H1 (cell line): ENCODE data around the gene PDF. TPM values are rescaled to one million over a fixed set of nuclear protein-coding genes. Genes with fewer than 3 reads are reported as not detected.

Source experiments
- CTCF ChIA-PET: fragments of 300-600 bp; sonication (Branson Sonifier 250); formaldehyde crosslinking; loops from one replicate; lab custom pipeline; 2021; ENCODE audit not compliant: partially characterized antibody; lab: Charles Lee
- POLR2A ChIA-PET: fragments of 300-600 bp; sonication (Branson Sonifier 250); formaldehyde crosslinking; loops from one replicate; lab custom pipeline; 2021; ENCODE audit warnings: inconsistent platforms; ENCODE audit not compliant: partially characterized antibody; lab: Charles Lee
- DNase-seq, 2 experiments: peaks; one replicate each; pipeline versions ENCODE4 v3.0.0 to v3.0.0-alpha.2; 2010 to 2022; ENCODE audit warnings: low spot score in 2 of 2, low read depth in 1 of 2, mixed read lengths in 1 of 2
- FAIRE-seq: peaks from 2 replicates; lab custom pipeline; 2011; peaks lifted over from hg19 to GRCh38; lab: Jason Lieb, UNC
- H2AFZ ChIP-seq: 2 replicates; pipeline ENCODE4 v1.8.1; 2012; ENCODE audit warnings: low read length, inconsistent platforms
- H2AK5ac ChIP-seq: 2 replicates; pipeline ENCODE4 v1.6.1; 2013; ENCODE audit warnings: low read depth, low read length
- H2BK120ac ChIP-seq: replicated peaks from 2 replicates; pipeline ENCODE3; 2013; ENCODE audit warnings: low read depth, low read length, inconsistent platforms
- H2BK12ac ChIP-seq: 2 replicates; pipeline ENCODE4 v1.6.1; 2013; ENCODE audit warnings: low read depth, low read length
- H2BK15ac ChIP-seq: 2 replicates; pipeline ENCODE4 v1.6.1; 2013; ENCODE audit warnings: low read length
- H2BK20ac ChIP-seq: 2 replicates; pipeline ENCODE4 v1.6.1; 2013; ENCODE audit warnings: low read length
- H2BK5ac ChIP-seq: 2 replicates; pipeline ENCODE4 v1.6.1; 2013; ENCODE audit warnings: low read depth, low read length
- H3K14ac ChIP-seq: 2 replicates; pipeline ENCODE4 v1.6.1; 2013; ENCODE audit warnings: inconsistent platforms; ENCODE audit not compliant: insufficient read length
- H3K18ac ChIP-seq: 2 replicates; pipeline ENCODE4 v1.6.1; 2013; ENCODE audit warnings: low read length; ENCODE audit errors: extremely low read depth
- H3K23ac ChIP-seq: 2 replicates; pipeline ENCODE4 v1.6.1; 2013; ENCODE audit warnings: inconsistent platforms; ENCODE audit not compliant: insufficient read length
- H3K23me2 ChIP-seq: 2 replicates; pipeline ENCODE4 v1.6.1; 2013; ENCODE audit warnings: low read depth, low read length
- H3K27ac ChIP-seq: 2 replicates; pipeline ENCODE4 v1.6.1; 2011; ENCODE audit warnings: low read depth, low read length, inconsistent platforms
- H3K27me3 ChIP-seq, 4 experiments: replicated peaks in 1 of 4; 1 replicate in 1 of 4; 2 replicates in 3 of 4; pipeline versions ENCODE4 v1.6.1 to v1.8.1; 2011 to 2013; ENCODE audit warnings: low read length in 3 of 4, mild to moderate bottlenecking in 3 of 4, inconsistent platforms in 2 of 4, mixed read lengths in 2 of 4, moderate library complexity in 1 of 4; ENCODE audit not compliant: control insufficient read depth in 3 of 4, insufficient read depth in 3 of 4; ENCODE audit errors: extremely low read depth in 1 of 4
- H3K36me3 ChIP-seq, 4 experiments: 2 replicates each; pipeline versions ENCODE4 v1.6.1 to v1.8.1; 2011 to 2013; ENCODE audit warnings: mild to moderate bottlenecking in 4 of 4, low read length in 3 of 4, moderate library complexity in 2 of 4, control low read depth in 1 of 4, inconsistent platforms in 1 of 4; ENCODE audit not compliant: insufficient read depth in 4 of 4, control insufficient read depth in 2 of 4
- H3K4ac ChIP-seq: replicated peaks from 2 replicates; pipeline ENCODE3; 2013; ENCODE audit warnings: low read length, low read depth, mixed read lengths, inconsistent platforms; ENCODE audit not compliant: insufficient read length
- H3K4me1 ChIP-seq, 4 experiments: replicated peaks in 1 of 4; 1 replicate in 1 of 4; 2 replicates in 3 of 4; pipeline versions ENCODE4 v1.6.1 to v1.8.1; 2011 to 2013; ENCODE audit warnings: low read length in 3 of 4, inconsistent platforms in 2 of 4, mixed read lengths in 1 of 4; ENCODE audit not compliant: insufficient read depth in 4 of 4, control insufficient read depth in 3 of 4
- H3K4me2 ChIP-seq, 2 experiments: 2 replicates each; pipeline versions ENCODE4 v1.6.1 to v1.8.1; 2011 to 2013; ENCODE audit warnings: low read depth in 2 of 2, low read length in 2 of 2, control low read depth in 1 of 2, inconsistent platforms in 1 of 2, mild to moderate bottlenecking in 1 of 2; ENCODE audit not compliant: insufficient read depth in 1 of 2
- H3K4me3 ChIP-seq, 4 experiments: fragments of 200-600, 300-600 bp in 1 of 4; sonication (generic), shearing (Covaris generic), sonication (Bioruptor Twin) in 1 of 4; 2 replicates each; pipeline versions ENCODE4 v1.5.1 to v1.8.1; 2011 to 2016; ENCODE audit warnings: low read length in 4 of 4, low read depth in 3 of 4, control low read depth in 2 of 4, inconsistent platforms in 2 of 4, mild to moderate bottlenecking in 2 of 4, mixed read lengths in 1 of 4, moderate library complexity in 1 of 4; ENCODE audit not compliant: insufficient read depth in 2 of 4; ENCODE audit errors: extremely low read depth in 1 of 4
- H3K56ac ChIP-seq: replicated peaks from 2 replicates; pipeline ENCODE3; 2013; ENCODE audit warnings: low read depth, mild to moderate bottlenecking, mixed read lengths, low read length, inconsistent platforms; ENCODE audit not compliant: insufficient read length
- H3K79me1 ChIP-seq: 2 replicates; pipeline ENCODE4 v1.6.1; 2013; ENCODE audit warnings: low read depth, low read length, control low read depth
- H3K79me2 ChIP-seq, 2 experiments: 2 replicates each; pipeline versions ENCODE4 v1.6.1 to v1.8.1; 2012 to 2013; ENCODE audit warnings: low read length in 2 of 2, mild to moderate bottlenecking in 2 of 2, inconsistent platforms in 1 of 2; ENCODE audit not compliant: insufficient read depth in 2 of 2, control insufficient read depth in 1 of 2
- H3K9ac ChIP-seq, 4 experiments: replicated peaks in 1 of 4; 1 replicate in 1 of 4; 2 replicates in 3 of 4; pipeline versions ENCODE4 v1.6.1 to v1.8.1; 2011 to 2013; ENCODE audit warnings: low read depth in 3 of 4, low read length in 3 of 4, control low read depth in 2 of 4, mild to moderate bottlenecking in 2 of 4, moderate library complexity in 2 of 4, inconsistent platforms in 1 of 4; ENCODE audit errors: extremely low read depth in 1 of 4
- H3K9me3 ChIP-seq, 2 experiments: 2 replicates each; pipeline versions ENCODE4 v1.6.1 to v1.8.1; 2012 to 2013; ENCODE audit warnings: mild to moderate bottlenecking in 2 of 2, moderate library complexity in 2 of 2, control low read depth in 1 of 2, inconsistent platforms in 1 of 2, low read depth in 1 of 2, low read length in 1 of 2, mixed read lengths in 1 of 2; ENCODE audit not compliant: insufficient read depth in 2 of 2
- H4K20me1 ChIP-seq, 2 experiments: replicated peaks in 1 of 2; 2 replicates each; pipeline versions ENCODE3 to v1.8.1; 2011 to 2013; ENCODE audit warnings: inconsistent platforms in 2 of 2, low read length in 2 of 2, mild to moderate bottlenecking in 1 of 2; ENCODE audit not compliant: insufficient read depth in 2 of 2, control insufficient read depth in 1 of 2
- H4K5ac ChIP-seq: 2 replicates; pipeline ENCODE4 v1.6.1; 2013; ENCODE audit warnings: low read length, low read depth, mixed read lengths, inconsistent platforms; ENCODE audit not compliant: insufficient read length
- H4K8ac ChIP-seq: 2 replicates; pipeline ENCODE4 v1.8.0; 2013; ENCODE audit warnings: mild to moderate bottlenecking, moderate library complexity, low read length, inconsistent platforms; ENCODE audit not compliant: insufficient read depth; ENCODE audit errors: extremely low read depth
- H4K91ac ChIP-seq: replicated peaks from 2 replicates; pipeline ENCODE3; 2013; ENCODE audit warnings: low read length, mixed read lengths, inconsistent platforms; ENCODE audit not compliant: insufficient read length
- ASH2L ChIP-seq: fragments of 200-600, 300-600 bp; sonication (generic); IDR thresholded peaks from one replicate; pipeline ENCODE4 v1.7.1; 2017; ENCODE audit warnings: low read length
- ATF2 ChIP-seq: IDR thresholded peaks from 2 replicates; pipeline ENCODE4 v1.6.1; 2012; ENCODE audit warnings: low read length, inconsistent platforms
- CEBPB ChIP-seq: IDR thresholded peaks from 2 replicates; pipeline ENCODE4 v1.6.1; 2012; ENCODE audit warnings: low read depth, low read length
- CHD2 ChIP-seq: IDR thresholded peaks from 2 replicates; pipeline ENCODE4 v1.6.1; 2012; ENCODE audit warnings: low read length, improper control_type of control experiment
- EGR1 ChIP-seq: IDR thresholded peaks from 2 replicates; pipeline ENCODE4 v1.6.1; 2011; ENCODE audit warnings: low read depth, low read length, borderline replicate concordance
- EP300 ChIP-seq, 2 experiments: IDR thresholded peaks; 1 replicate in 1 of 2; 2 replicates in 1 of 2; pipeline ENCODE4 v1.6.1; 2011 to 2012; ENCODE audit warnings: low read depth in 2 of 2, low read length in 2 of 2, mild to moderate bottlenecking in 2 of 2, borderline replicate concordance in 1 of 2, inconsistent platforms in 1 of 2, moderate library complexity in 1 of 2
- JUN ChIP-seq: IDR thresholded peaks from 2 replicates; pipeline ENCODE4 v1.6.1; 2011; ENCODE audit warnings: low read depth, mild to moderate bottlenecking, improper control_type of control experiment, low read length
- MAFK ChIP-seq: IDR thresholded peaks from 2 replicates; pipeline ENCODE4 v1.6.1; 2012; ENCODE audit warnings: low read depth, mild to moderate bottlenecking, improper control_type of control experiment, low read length
- NRF1 ChIP-seq: IDR thresholded peaks from 2 replicates; pipeline ENCODE4 v1.6.1; 2011; ENCODE audit warnings: mild to moderate bottlenecking, low read depth, low read length, improper control_type of control experiment
- POU5F1 ChIP-seq: IDR thresholded peaks from 2 replicates; pipeline ENCODE4 v1.6.1; 2011; ENCODE audit warnings: low read depth, mild to moderate bottlenecking, low read length, moderate library complexity
- RNF2 ChIP-seq: fragments of 200-900, 300-1000 bp; sonication (generic); IDR thresholded peaks from 2 replicates; pipeline ENCODE4 v1.7.1; 2016; ENCODE audit warnings: borderline replicate concordance, low read depth, mild to moderate bottlenecking, antibody characterized with exemption, low read length; ENCODE audit not compliant: poor library complexity, severe bottlenecking; ENCODE audit errors: missing control alignments
- SIRT6 ChIP-seq: IDR thresholded peaks from one replicate; pipeline ENCODE4 v1.7.1; 2012; ENCODE audit warnings: low read length, inconsistent platforms
- WGBS, 2 experiments: shearing (Covaris generic) in 1 of 2; methylation state at CpG; one replicate each; pipeline versions ENCODE4 v1.1.6 to v1.1.7; 2013 to 2015; ENCODE audit warnings: low lambda C conversion rate in 2 of 2, mixed read lengths in 2 of 2, inconsistent platforms in 1 of 2, low coverage in 1 of 2, missing lambda C conversion rate in 1 of 2; ENCODE audit not compliant: insufficient replicate concordance in 2 of 2, insufficient coverage in 1 of 2, insufficient read length in 1 of 2; ENCODE audit errors: extremely low coverage in 1 of 2, missing lambda C conversion rate in 1 of 2; 5-methylcytosine and 5-hydroxymethylcytosine counted together
- polyA plus RNA-seq, 7 experiments: library from polyadenylated mRNA; depleted of rRNA in 3 of 7; stranded (reverse) in 5 of 7; unstranded in 2 of 7; fragments of >200 nt in 5 of 7; fragments of 200-250 nt in 2 of 7; gene quantifications; 1 replicate in 5 of 7; 2 replicates in 1 of 7; 4 replicates in 1 of 7; pipeline versions ENCODE4 v1.2.1 to v1.2.3, GENCODE V29; 2011 to 2013; ENCODE audit warnings: missing spikeins in 2 of 7, mixed read lengths in 2 of 7
- total RNA-seq: library from RNA; stranded (reverse); fragmentation: NEBNext Ultra II Directional; extraction: Animal tissue kit (Norgen Biotek cat#: 25700); gene quantifications from 2 replicates; pipeline ENCODE4 v1.2.1, GENCODE V29; 2021

PDF gene
- total and polyA plus RNA-seq, 2 of the 8 experiments (the other 6 are each of a cell fraction or from before 2014, with no cell fraction given): 17.7 to 23.9 TPM

DNA sequence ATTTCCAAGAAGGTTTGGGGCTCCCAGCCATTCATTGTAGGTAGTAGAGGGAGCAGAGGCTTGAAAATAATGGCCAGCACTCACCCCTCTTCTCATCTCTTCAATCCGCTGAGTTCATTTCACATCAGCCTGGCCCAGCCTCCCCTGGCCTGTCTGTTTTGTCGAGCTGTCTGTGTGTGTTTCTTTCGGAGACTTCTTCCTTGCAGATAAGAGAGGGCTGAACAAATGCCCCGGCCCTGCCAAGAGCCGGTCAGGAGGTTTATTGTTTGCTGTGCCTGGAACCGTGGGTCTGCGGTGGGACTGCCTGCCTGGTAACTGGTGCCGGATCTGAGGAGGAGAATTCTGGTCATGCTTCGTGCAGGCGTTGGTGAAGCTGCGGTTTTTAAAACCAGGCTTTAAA lies 15.9 kb downstream of the PDF start:
- no peak overlapping the region for H2BK20ac ChIP-seq
- H3K9ac ChIP-seq: no peak overlapping the region
- H2BK120ac ChIP-seq: no peak overlapping the region
- DNase-seq (no peak), FAIRE-seq (no peak)
- H2AFZ ChIP-seq: no peak overlapping the region
- H2AK5ac ChIP-seq: no peak overlapping the region
- no peak overlapping the region for H3K4me3 ChIP-seq
- no peak overlapping the region for H3K56ac ChIP-seq
- H4K8ac ChIP-seq: no peak overlapping the region
- H3K36me3 ChIP-seq: peaks cover 11 to 21% (median 17%) of the 10 kb centered on the region in 4 experiments; a peak in 6 of 8 replicates
- H2BK12ac ChIP-seq: no peak overlapping the region
- no peaks in the 10 kb centered on the region; the same call in 1 of the 2 replicates for H3K79me1 ChIP-seq
- ChIA-PET CTCF (interaction anchor here (0.9 kb wide), 1 partner anchor 39 kb away, joined by 3 read pairs; no protein-coding TSS in a partner anchor), POLR2A (interaction anchor here (0.8 to 24.8 kb wide), 3 partner anchors 11 to 127 kb away, joined by 3 to 497 read pairs (median 4); partner anchors contain the start of genes COG8, NIP7, PDF and TMED6)
- H3K23ac ChIP-seq: no peak overlapping the region
- no peak overlapping the region for H2BK15ac ChIP-seq
- H3K14ac ChIP-seq: no peak overlapping the region
- 89% methylated on average over 11 of the region's 11 CpGs; no CpG with 5 or more reads in 1 of the 2 experiments for WGBS, 2 experiments
- no peaks in the 10 kb centered on the region for H3K27me3 ChIP-seq
- peaks cover 3% of the 10 kb centered on the region; the same call in 1 of the 2 replicates for H3K23me2 ChIP-seq
- peaks cover 0 to 15% of the 10 kb centered on the region in 2 experiments; a peak in 1 of 4 replicates for H3K79me2 ChIP-seq
- H3K18ac ChIP-seq: no peak overlapping the region
- H2BK5ac ChIP-seq: no peak overlapping the region
- H3K27ac ChIP-seq: no peak overlapping the region
- H4K20me1 ChIP-seq: peaks cover 6 to 15% of the 10 kb centered on the region in 2 experiments
- H3K4me1 ChIP-seq: peaks cover 0 to 4% (median 3%) of the 10 kb centered on the region in 4 experiments; a peak in 4 of 7 replicates
- H4K5ac ChIP-seq: no peak overlapping the region
- H3K4ac ChIP-seq: no peak overlapping the region
- no peaks in the 10 kb centered on the region for H3K9me3 ChIP-seq
- H4K91ac ChIP-seq: no peak overlapping the region
- H3K4me2 ChIP-seq: no peak overlapping the region
- TF ChIP-seq ATF2: no peak
- TF ChIP-seq POU5F1: no peak
- TF ChIP-seq EGR1: no peak
- TF ChIP-seq EP300 (IDR thresholded peaks at IDR 0.05; ENCODE audit: borderline replicate concordance in 1 of 2, low read depth in 2 of 2, low read length in 2 of 2): no peak
- no peak for TF ChIP-seq NRF1
- TF ChIP-seq RNF2: no peak
- TF ChIP-seq JUN: no peak
- no peak for TF ChIP-seq SIRT6
- no peak for TF ChIP-seq MAFK
- no peak for TF ChIP-seq CEBPB
- no peak for TF ChIP-seq CHD2
- no peak for TF ChIP-seq ASH2L
